Liver (tissue), 9 donors: Measurements from ENCODE around the gene PPP2R2B. TPM values are rescaled to one million over a fixed set of nuclear protein-coding genes. Genes with fewer than 3 reads are reported as not detected.

Source experiments
- DNase-seq: peaks from one replicate; pipeline ENCODE4 v3.0.0-alpha.2; 2017; ENCODE audit warnings: low spot score
- H3K27ac ChIP-seq, 2 donors: one replicate each; pipeline ENCODE4 v1.7.0; 2013; ENCODE audit warnings: inconsistent platforms in 2 of 2, low read length in 2 of 2, control low read depth in 1 of 2, low read depth in 1 of 2, mild to moderate bottlenecking in 1 of 2
- H3K27me3 ChIP-seq, 4 donors: one replicate each; pipeline versions ENCODE4 v1.6.1 to v1.7.0; 2013; ENCODE audit warnings: low read length in 3 of 4, inconsistent platforms in 1 of 4, mild to moderate bottlenecking in 1 of 4, moderate library complexity in 1 of 4; ENCODE audit not compliant: control insufficient read depth in 4 of 4, insufficient read depth in 4 of 4
- H3K36me3 ChIP-seq, 4 donors: one replicate each; pipeline versions ENCODE4 v1.6.1 to v1.7.0; 2013; ENCODE audit warnings: low read length in 3 of 4, mild to moderate bottlenecking in 3 of 4, low read depth in 1 of 4, moderate library complexity in 1 of 4; ENCODE audit not compliant: control insufficient read depth in 4 of 4, insufficient read depth in 3 of 4
- H3K4me1 ChIP-seq, 4 donors: one replicate each; pipeline versions ENCODE4 v1.6.1 to v1.7.0; 2013; ENCODE audit warnings: low read length in 3 of 4, mild to moderate bottlenecking in 3 of 4, moderate library complexity in 1 of 4; ENCODE audit not compliant: control insufficient read depth in 4 of 4, insufficient read depth in 4 of 4
- H3K4me3 ChIP-seq, 3 donors: one replicate each; pipeline versions ENCODE4 v1.6.1 to v1.7.0; 2013; ENCODE audit warnings: low read length in 3 of 3, control low read depth in 1 of 3, low read depth in 1 of 3, mild to moderate bottlenecking in 1 of 3
- H3K9ac ChIP-seq, 2 donors: one replicate each; pipeline ENCODE4 v1.7.0; 2013; ENCODE audit warnings: low read length in 2 of 2, mild to moderate bottlenecking in 2 of 2, moderate library complexity in 2 of 2, control low read depth in 1 of 2, low read depth in 1 of 2
- H3K9me3 ChIP-seq, 4 donors: one replicate each; pipeline versions ENCODE4 v1.6.1 to v1.7.0; 2013; ENCODE audit warnings: low read length in 3 of 4; ENCODE audit not compliant: control insufficient read depth in 4 of 4
- CTCF ChIP-seq: fragments of 150-350 bp; IDR thresholded peaks from 2 replicates; pipeline ENCODE4 v1.5.1; 2017; ENCODE audit warnings: improper control_type of control experiment, low read depth, low read length; ENCODE audit not compliant: missing input control
- EGR1 ChIP-seq, 2 donors: IDR thresholded peaks; 2 replicates each; pipeline ENCODE4 v1.6.1; 2016 to 2018; ENCODE audit warnings: antibody characterized with exemption in 2 of 2, low read depth in 2 of 2
- FOXA1 ChIP-seq: IDR thresholded peaks from 2 replicates; pipeline ENCODE4 v1.6.1; 2016; ENCODE audit warnings: antibody characterized with exemption
- FOXA2 ChIP-seq: IDR thresholded peaks from 2 replicates; pipeline ENCODE4 v1.6.1; 2016; ENCODE audit warnings: antibody characterized with exemption
- HNF4A ChIP-seq, 2 donors: conservative IDR thresholded peaks; 2 replicates each; pipeline ENCODE4 v1.6.1; 2016; ENCODE audit warnings: antibody characterized with exemption in 2 of 2, mild to moderate bottlenecking in 2 of 2
- JUND ChIP-seq, 2 donors: IDR thresholded peaks; 2 replicates each; pipeline ENCODE4 v1.6.1; 2016; ENCODE audit warnings: antibody characterized with exemption in 2 of 2
- MAX ChIP-seq: IDR thresholded peaks from 2 replicates; pipeline ENCODE4 v1.6.1; 2016; ENCODE audit warnings: antibody characterized with exemption
- NR2F2 ChIP-seq: IDR thresholded peaks from 2 replicates; pipeline ENCODE4 v1.6.1; 2016; ENCODE audit warnings: antibody characterized with exemption
- RAD21 ChIP-seq, 2 donors: IDR thresholded peaks; 2 replicates each; pipeline ENCODE4 v1.6.1; 2016; ENCODE audit warnings: antibody characterized with exemption in 2 of 2, mild to moderate bottlenecking in 2 of 2
- YY1 ChIP-seq: IDR thresholded peaks from 2 replicates; pipeline ENCODE4 v1.6.1; 2016; ENCODE audit warnings: antibody characterized with exemption, mild to moderate bottlenecking
- WGBS: extraction: QIAGEN DNeasy Blood & Tissue Kit; methylation state at CpG from one replicate; pipeline ENCODE4 v1.1.7; 2013; 5-methylcytosine and 5-hydroxymethylcytosine counted together
- polyA plus RNA-seq, 2 donors: library from polyadenylated mRNA; stranded (reverse) in 1 of 2; unstranded in 1 of 2; fragments of 200-250 nt in 1 of 2; fragments of >200 nt in 1 of 2; fragmentation: Nextera tagmentation in 1 of 2; extraction: Ambion mirVana in 1 of 2; gene quantifications; one replicate each; pipeline versions ENCODE4 v1.2.1 to v1.2.3, GENCODE V29; 2013 to 2015
- total RNA-seq, 2 donors: library from RNA; depleted of rRNA; stranded (reverse); fragments of >200 nt; gene quantifications; one replicate each; pipeline ENCODE4 v1.2.3, GENCODE V29; 2014
- donor health status: healthy.
- donor health status: healthy.
- donor health status: healthy.
- donor health status: healthy.
- donor health status: healthy.

Gene PPP2R2B
- total and polyA plus RNA-seq, 4 donors: 0.15 to 6.3 (median 0.40) TPM

GRCh38 chr5:146662229-146662628 is 216.3 kb downstream of the PPP2R2B start:
- Histone ChIP-seq H3K4me1 (no peaks in the 10 kb centered on the region), H3K4me3 (no peak overlapping the region), H3K9ac (no peak overlapping the region), H3K27ac (no peak overlapping the region), H3K27me3 (no peaks in the 10 kb centered on the region), H3K9me3 (no peaks in the 10 kb centered on the region), H3K36me3 (no peaks in the 10 kb centered on the region)
- 79% methylated on average over 1 of the region's 1 CpG for WGBS
- TF ChIP-seq RAD21 (IDR thresholded peaks at IDR 0.05) (peak; percentile 74 to 81), YY1 (no peak), CTCF (peak; percentile 71)
- no peak for DNase-seq

GRCh38 chr5:146660376-146660960 is 218.1 kb downstream of the PPP2R2B start:
- Histone ChIP-seq H3K4me1 (no peaks in the 10 kb centered on the region), H3K27ac (no peak overlapping the region), H3K36me3 (no peaks in the 10 kb centered on the region), H3K4me3 (no peak overlapping the region), H3K9ac (no peak overlapping the region), H3K27me3 (no peaks in the 10 kb centered on the region), H3K9me3 (no peaks in the 10 kb centered on the region)
- no peak for DNase-seq
- 91% methylated on average over 3 of the region's 3 CpGs for WGBS
- no peak for TF ChIP-seq RAD21 (IDR thresholded peaks at IDR 0.05)

GRCh38 chr5:146659961-146660360 is 218.6 kb downstream of the PPP2R2B start:
- no peak for TF ChIP-seq JUND (IDR thresholded peaks at IDR 0.05)
- no peak for TF ChIP-seq FOXA1
- TF ChIP-seq NR2F2: no peak
- no peak for TF ChIP-seq FOXA2
- TF ChIP-seq MAX: no peak
- no peak for TF ChIP-seq HNF4A (conservative IDR thresholded peaks at IDR 0.05)
- TF ChIP-seq EGR1 (IDR thresholded peaks at IDR 0.05; ENCODE audit: low read depth in 2 of 2): no peak
- TF ChIP-seq CTCF: no peak
- Histone ChIP-seq H3K27me3 (no peaks in the 10 kb centered on the region), H3K4me1 (no peaks in the 10 kb centered on the region), H3K9ac (no peak overlapping the region), H3K27ac (no peak overlapping the region), H3K9me3 (no peaks in the 10 kb centered on the region), H3K36me3 (no peaks in the 10 kb centered on the region), H3K4me3 (no peak overlapping the region)
- DNase-seq: no peak
- WGBS: 76% methylated on average over 3 of the region's 3 CpGs
